ENCODE data around the gene KIRREL3.

Gene KIRREL3

GRCh38 chr11:126901783-126902182 is 98.8 kb downstream of the KIRREL3 start:
- DNase-seq = no peak

GRCh38 chr11:126899961-126900748 is 100.4 kb downstream of the KIRREL3 start:
- no peak for DNase-seq

GRCh38 chr11:126898802-126899201 is 101.8 kb downstream of the KIRREL3 start:
- no peak for DNase-seq

GRCh38 chr11:126897430-126897829 is 103.1 kb downstream of the KIRREL3 start:
- no peak for DNase-seq

- no peak for DNase-seq
Measured at GRCh38 chr11:126896025-126896424, 104.5 kb downstream of the KIRREL3 start.

GRCh38 chr11:126893796-126894195 is 106.8 kb downstream of the KIRREL3 start:
- no peak for DNase-seq

GRCh38 chr11:126892756-126893155 is 107.8 kb downstream of the KIRREL3 start:
- no peak for DNase-seq

- no peak for DNase-seq
Measured at GRCh38 chr11:126891556-126892217, 108.9 kb downstream of the KIRREL3 start.

- no peak for DNase-seq
Measured at GRCh38 chr11:126890561-126890960, 110.0 kb downstream of the KIRREL3 start.

- no peak for DNase-seq
Measured at GRCh38 chr11:126888115-126888712, 112.4 kb downstream of the KIRREL3 start.

- no peak for DNase-seq
Measured at GRCh38 chr11:126886636-126887035, 113.9 kb downstream of the KIRREL3 start.

- no peak for DNase-seq
Measured at GRCh38 chr11:126886085-126886484, 114.5 kb downstream of the KIRREL3 start.

- no peak for DNase-seq
Measured at GRCh38 chr11:126884594-126884993, 116.0 kb downstream of the KIRREL3 start.

GRCh38 chr11:126884192-126884591 is 116.4 kb downstream of the KIRREL3 start:
- DNase-seq = no peak

GRCh38 chr11:126880872-126881271 is 119.7 kb downstream of the KIRREL3 start:
- no peak for DNase-seq

GRCh38 chr11:126879516-126879915 is 121.1 kb downstream of the KIRREL3 start:
- no peak for DNase-seq

- DNase-seq = no peak
Measured at GRCh38 chr11:126878913-126879482, 121.6 kb downstream of the KIRREL3 start.

GRCh38 chr11:126874831-126875230 is 125.7 kb downstream of the KIRREL3 start:
- DNase-seq = no peak

GRCh38 chr11:126874276-126874675 is 126.3 kb downstream of the KIRREL3 start:
- no peak for DNase-seq

GRCh38 chr11:126871792-126872191 is 128.8 kb downstream of the KIRREL3 start:
- DNase-seq = no peak

- no peak for DNase-seq
Measured at GRCh38 chr11:126870021-126870420, 130.5 kb downstream of the KIRREL3 start.

GRCh38 chr11:126868741-126869140 is 131.8 kb downstream of the KIRREL3 start:
- no peak for DNase-seq

- DNase-seq = no peak
Measured at GRCh38 chr11:126864934-126865333, 135.6 kb downstream of the KIRREL3 start.

All from NCI-H1105 (cell line).